ENCODE results near the gene H2BW2.

H2BW2 gene

GRCh38 chrX:104085919-104086318 is 46.2 kb downstream of the H2BW2 start:
- no peak for TF ChIP-seq EZH2phosphoT487 (IDR thresholded peaks at IDR 0.05; ENCODE audit: borderline replicate concordance, low read length)
- no peak for TF ChIP-seq CTCF (IDR thresholded peaks at IDR 0.05; ENCODE audit: low read depth, low read length, poor library complexity, severe bottlenecking)
- Histone ChIP-seq H3K4me1 (ENCODE audit: control insufficient read depth, low read length) (no peaks in the 10 kb centered on the region), H3K27ac (ENCODE audit: low read depth, low read length) (no peak overlapping the region), H3K9me2 (replicated peaks; ENCODE audit: control insufficient read depth, low read length) (no peaks in the 10 kb centered on the region), H3F3A (ENCODE audit: control insufficient read depth, insufficient read depth) (no peaks in the 10 kb centered on the region), H3K36me3 (ENCODE audit: control insufficient read depth, low read length) (no peaks in the 10 kb centered on the region), H3K27me3 (ENCODE audit: control insufficient read depth, low read length) (no peaks in the 10 kb centered on the region), H3K79me2 (ENCODE audit: control insufficient read depth, low read length) (no peaks in the 10 kb centered on the region), H3K4me2 (ENCODE audit: low read length) (no peak overlapping the region), H3K9me3 (ENCODE audit: control insufficient read depth, insufficient read depth, low read length) (no peaks in the 10 kb centered on the region), H4K20me1 (ENCODE audit: control insufficient read depth, insufficient read depth, low read depth, low read length) (no peaks in the 10 kb centered on the region), H3K4me3 (ENCODE audit: low read length) (no peak overlapping the region)
